A549 (cell line): ENCODE measurements around the gene SLC9A9. TPM values are rescaled to one million over a fixed set of nuclear protein-coding genes. Genes with fewer than 3 reads are reported as not detected.
"Not testable (repeated sequence)": the region's sequence is repeated elsewhere in the genome, so short reads cannot be mapped to it uniquely, and the experiment has no call there.

Source experiments
- ATAC-seq, 2 experiments: fragments of 200-7000 bp in 1 of 2; fragments of >200 bp in 1 of 2; cut with Nextera tagmentation in 1 of 2; cut with Tn5 transposase in 1 of 2; 3 replicates each; pipeline versions ENCODE4 v1.8.0 to v1.9.1; 2018 to 2020; ENCODE audit warnings: mild to moderate bottlenecking in 1 of 2, moderate library complexity in 1 of 2
- CTCF ChIA-PET: fragments of 300-600 bp; sonication (Branson Sonifier 250); formaldehyde crosslinking; extraction: SDS; loops from one replicate; lab custom pipeline; 2021; ENCODE audit warnings: antibody characterized with exemption, inconsistent platforms; lab: Yijun Ruan, JAX
- POLR2A ChIA-PET: fragments of 350-600 bp; formaldehyde crosslinking; extraction: SDS; loops from one replicate; lab custom pipeline; 2021; ENCODE audit warnings: antibody characterized with exemption, inconsistent platforms; lab: Yijun Ruan, JAX
- DNase-seq, 2 experiments: peaks; one replicate each; pipeline versions ENCODE4 v3.0.0 to v3.0.0-alpha.2; 2011 to 2016; ENCODE audit warnings: low read depth in 1 of 2, low spot score in 1 of 2
- FAIRE-seq: peaks from 2 replicates; lab custom pipeline; 2011; peaks lifted over from hg19 to GRCh38; lab: Jason Lieb, UNC
- H3K27ac ChIP-seq, 2 experiments: fragments of >200 bp; sonication (Bioruptor Twin); formaldehyde crosslinking; 3 replicates each; pipeline ENCODE4 v1.5.1; 2016 to 2017
- H3K4me1 ChIP-seq: fragments of >200 bp; sonication (Bioruptor Twin); formaldehyde crosslinking; 3 replicates; pipeline ENCODE4 v1.6.1; 2016
- H3K4me2 ChIP-seq: fragments of >200 bp; sonication (Bioruptor Twin); formaldehyde crosslinking; 3 replicates; pipeline ENCODE4 v1.6.1; 2016
- H3K4me3 ChIP-seq: fragments of >200 bp; sonication (Bioruptor Twin); formaldehyde crosslinking; 3 replicates; pipeline ENCODE4 v1.5.1; 2016
- H3K9me3 ChIP-seq: fragments of >200 bp; sonication (Bioruptor Twin); formaldehyde crosslinking; 3 replicates; pipeline ENCODE4 v1.6.1; 2016
- BHLHE40 ChIP-seq: IDR thresholded peaks from 2 replicates; pipeline ENCODE4 v1.6.1; 2012; ENCODE audit warnings: low read depth, low read length, inconsistent platforms
- CHD2 ChIP-seq: fragments of 150-350 bp; IDR thresholded peaks from 2 replicates; pipeline ENCODE4 v1.6.1; 2014; ENCODE audit warnings: low read length; ENCODE audit not compliant: partially characterized antibody
- CHD4 ChIP-seq: fragments of 200-600 bp; sonication (generic); IDR thresholded peaks from 2 replicates; pipeline ENCODE4 v1.6.1; 2016; ENCODE audit warnings: antibody characterized with exemption, mild to moderate bottlenecking, borderline replicate concordance
- EHF ChIP-seq: fragments of 250-450 bp; sonication (Bioruptor Pico); IDR thresholded peaks from 2 replicates; pipeline ENCODE4 v1.5.0; 2020; ENCODE audit warnings: mild to moderate bottlenecking
- ESRRA ChIP-seq: fragments of 150-350 bp; IDR thresholded peaks from 2 replicates; pipeline ENCODE4 v1.6.1; 2014; ENCODE audit warnings: mild to moderate bottlenecking, low read length, borderline replicate concordance
- FOSB ChIP-seq: fragments of 250-450 bp; sonication (Bioruptor Pico); IDR thresholded peaks from 2 replicates; pipeline ENCODE4 v1.5.0; 2020; ENCODE audit warnings: mild to moderate bottlenecking, moderate library complexity
- HEYL ChIP-seq: fragments of 250-450 bp; sonication (Bioruptor Pico); IDR thresholded peaks from 2 replicates; pipeline ENCODE4 v1.8.0; 2021; ENCODE audit warnings: mild to moderate bottlenecking, moderate library complexity
- HOXB13 ChIP-seq: fragments of 250-450 bp; sonication (Bioruptor Pico); IDR thresholded peaks from 2 replicates; pipeline ENCODE4 v1.5.0; 2020; ENCODE audit warnings: low read depth, mild to moderate bottlenecking, moderate library complexity
- KDM1A ChIP-seq: fragments of 200-600 bp; sonication (generic); IDR thresholded peaks from 2 replicates; pipeline ENCODE4 v1.6.1; 2016; ENCODE audit warnings: low read depth, mild to moderate bottlenecking
- MAFK ChIP-seq: fragments of 450-650 bp; IDR thresholded peaks from 2 replicates; pipeline ENCODE4 v1.6.1; 2014; ENCODE audit not compliant: partially characterized antibody
- NPAS2 ChIP-seq: fragments of 250-450 bp; sonication (Bioruptor Pico); IDR thresholded peaks from 2 replicates; pipeline ENCODE4 v1.8.0; 2022; ENCODE audit warnings: mild to moderate bottlenecking, moderate library complexity, borderline replicate concordance
- POLR2A ChIP-seq: IDR thresholded peaks from 2 replicates; pipeline ENCODE4 v1.6.1; 2012; ENCODE audit warnings: mild to moderate bottlenecking, low read length
- SREBF2 ChIP-seq: fragments of 450-650 bp; IDR thresholded peaks from 2 replicates; pipeline ENCODE4 v1.6.1; 2014; ENCODE audit warnings: mild to moderate bottlenecking, moderate library complexity
- TP53 ChIP-seq: fragments of 250-450 bp; sonication (Bioruptor Pico); IDR thresholded peaks from 2 replicates; pipeline ENCODE4 v1.5.0; 2021; ENCODE audit warnings: mild to moderate bottlenecking, moderate library complexity
- ZFP36 ChIP-seq: fragments of 450-650 bp; IDR thresholded peaks from 2 replicates; pipeline ENCODE4 v1.6.1; 2014; ENCODE audit warnings: borderline replicate concordance; ENCODE audit not compliant: partially characterized antibody
- WGBS: methylation state at CpG from one replicate; pipeline ENCODE4 v1.1.6; 2017; ENCODE audit errors: missing lambda C conversion rate; 5-methylcytosine and 5-hydroxymethylcytosine counted together
- polyA plus RNA-seq, 4 experiments: library from polyadenylated mRNA; depleted of rRNA in 3 of 4; stranded (reverse); fragments of >200 nt; fragmentation: RNase III in 1 of 4; extraction: RNeasy Plus Mini Kit Qiagen cat#74134 plus additional on column Dnase treatment in 1 of 4; gene quantifications; 2 replicates in 3 of 4; 3 replicates in 1 of 4; pipeline ENCODE4 v1.2.3, GENCODE V29; 2011 to 2017
- TF ChIP-seq, protein P1 (sequence below): fragments of 450-650 bp; IDR thresholded peaks from 2 replicates; pipeline ENCODE4 v1.6.1; 2014; ENCODE audit warnings: antibody characterized with exemption
- TF ChIP-seq, protein P2 (sequence below): fragments of >200 bp; sonication (Bioruptor Twin); formaldehyde crosslinking; IDR thresholded peaks from 3 replicates; pipeline ENCODE4 v1.6.1; 2016
- TF ChIP-seq, protein P3 (sequence below): IDR thresholded peaks from 2 replicates; pipeline ENCODE4 v1.6.1; 2012

SLC9A9 gene
- polyA plus RNA-seq, 2 of the 4 experiments (the other 2 are of a cell fraction) = 0.10 to 0.32 TPM

DNA sequence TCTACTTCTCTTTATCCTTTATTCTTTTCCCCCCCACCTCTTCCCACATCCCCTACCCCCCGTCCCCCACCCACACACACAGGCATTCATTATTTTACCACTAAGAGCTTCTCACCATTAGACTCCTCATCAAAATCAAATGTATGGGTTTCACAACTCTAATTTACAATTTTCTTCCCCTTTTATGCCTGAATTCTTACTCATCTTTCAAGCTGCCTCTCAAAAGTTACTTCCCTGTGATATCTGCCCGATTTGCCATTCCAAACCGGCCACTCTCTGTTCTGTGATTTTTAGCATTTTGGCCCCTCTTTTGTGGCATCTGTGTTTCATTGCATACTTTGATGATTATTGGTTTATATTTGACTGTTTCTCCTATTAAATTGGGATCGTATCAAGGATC lies 42.2 kb downstream of the SLC9A9 start:
- ChIA-PET CTCF (no interaction called here), POLR2A (no interaction called here)
- H3K9me3 ChIP-seq = no peaks in the 10 kb centered on the region
- H3K27ac ChIP-seq = no peak overlapping the region
- FAIRE-seq = no peak
- DNase-seq = no peak
- no peak for ATAC-seq
- 10% methylated on average over 4 of the region's 4 CpGs for WGBS
- H3K4me3 ChIP-seq = no peak overlapping the region
- TF ChIP-seq, protein P1, sequence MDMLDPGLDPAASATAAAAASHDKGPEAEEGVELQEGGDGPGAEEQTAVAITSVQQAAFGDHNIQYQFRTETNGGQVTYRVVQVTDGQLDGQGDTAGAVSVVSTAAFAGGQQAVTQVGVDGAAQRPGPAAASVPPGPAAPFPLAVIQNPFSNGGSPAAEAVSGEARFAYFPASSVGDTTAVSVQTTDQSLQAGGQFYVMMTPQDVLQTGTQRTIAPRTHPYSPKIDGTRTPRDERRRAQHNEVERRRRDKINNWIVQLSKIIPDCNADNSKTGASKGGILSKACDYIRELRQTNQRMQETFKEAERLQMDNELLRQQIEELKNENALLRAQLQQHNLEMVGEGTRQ = no peak
- TF ChIP-seq CHD4 (no peak), HEYL (CRISPR knock-in tag) (no peak), FOSB (CRISPR knock-in tag) (no peak), TP53 (CRISPR knock-in tag) (no peak), MAFK (no peak), ESRRA (no peak), KDM1A (no peak), NPAS2 (CRISPR knock-in tag) (no peak), BHLHE40 (no peak), SREBF2 (no peak), POLR2A (no peak), EHF (CRISPR knock-in tag) (no peak), ZFP36 (no peak), CHD2 (no peak), HOXB13 (no peak)
- TF ChIP-seq, protein P2, sequence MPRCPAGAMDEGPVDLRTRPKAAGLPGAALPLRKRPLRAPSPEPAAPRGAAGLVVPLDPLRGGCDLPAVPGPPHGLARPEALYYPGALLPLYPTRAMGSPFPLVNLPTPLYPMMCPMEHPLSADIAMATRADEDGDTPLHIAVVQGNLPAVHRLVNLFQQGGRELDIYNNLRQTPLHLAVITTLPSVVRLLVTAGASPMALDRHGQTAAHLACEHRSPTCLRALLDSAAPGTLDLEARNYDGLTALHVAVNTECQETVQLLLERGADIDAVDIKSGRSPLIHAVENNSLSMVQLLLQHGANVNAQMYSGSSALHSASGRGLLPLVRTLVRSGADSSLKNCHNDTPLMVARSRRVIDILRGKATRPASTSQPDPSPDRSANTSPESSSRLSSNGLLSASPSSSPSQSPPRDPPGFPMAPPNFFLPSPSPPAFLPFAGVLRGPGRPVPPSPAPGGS = no peak
- TF ChIP-seq, protein P3, sequence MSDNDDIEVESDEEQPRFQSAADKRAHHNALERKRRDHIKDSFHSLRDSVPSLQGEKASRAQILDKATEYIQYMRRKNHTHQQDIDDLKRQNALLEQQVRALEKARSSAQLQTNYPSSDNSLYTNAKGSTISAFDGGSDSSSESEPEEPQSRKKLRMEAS = no peak
- no peaks in the 10 kb centered on the region for H3K4me1 ChIP-seq
- H3K4me2 ChIP-seq = no peak overlapping the region

DNA sequence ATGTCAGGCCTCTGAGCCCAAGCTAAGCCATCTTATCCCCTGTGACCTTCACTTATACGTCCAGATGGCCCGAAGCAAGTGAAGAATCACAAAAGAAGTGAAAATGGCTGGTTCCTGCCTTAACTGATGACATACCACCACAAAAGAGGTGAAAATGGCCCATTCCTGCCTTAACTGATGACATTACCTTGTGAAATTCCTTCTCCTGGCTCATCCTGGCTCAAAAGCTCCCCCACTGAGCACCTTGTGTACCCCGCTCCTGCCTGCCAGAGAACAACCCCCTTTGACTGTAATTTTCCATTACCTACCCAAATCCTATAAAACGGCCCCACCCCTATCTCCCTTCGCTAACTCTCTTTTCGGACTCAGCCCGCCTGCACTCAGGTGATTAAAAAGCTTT lies 42.8 kb downstream of the SLC9A9 start:
- 52% methylated on average over 7 of the region's 7 CpGs for WGBS
- ATAC-seq, FAIRE-seq, H3K27ac ChIP-seq, H3K4me1 ChIP-seq, POLR2A ChIA-PET, CTCF ChIA-PET, H3K4me2 ChIP-seq, H3K9me3 ChIP-seq, DNase-seq, H3K4me3 ChIP-seq: not testable (repeated sequence)

DNA sequence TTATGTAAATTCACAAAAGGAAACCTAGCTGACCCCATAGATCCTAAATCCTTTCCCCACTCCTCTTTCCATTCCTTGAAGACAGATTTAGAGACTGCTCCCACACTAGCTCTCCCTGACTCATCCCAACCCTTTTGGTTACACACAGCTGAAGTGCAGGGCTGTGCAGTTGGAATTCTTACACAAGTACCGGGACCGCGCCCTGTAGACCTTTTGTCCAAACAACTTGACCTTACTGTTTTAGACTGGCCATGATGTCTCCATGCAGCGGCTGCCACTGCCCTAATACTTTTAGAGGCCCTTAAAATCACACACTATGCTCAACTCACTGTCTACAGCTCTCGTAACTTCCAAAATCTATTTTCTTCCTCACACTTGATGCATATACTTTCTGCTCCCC lies 47.2 kb downstream of the SLC9A9 start:
- H3K4me1 ChIP-seq, POLR2A ChIA-PET, H3K4me2 ChIP-seq, ATAC-seq, FAIRE-seq, H3K27ac ChIP-seq, CTCF ChIA-PET, H3K4me3 ChIP-seq, DNase-seq, H3K9me3 ChIP-seq: not testable (repeated sequence)
- WGBS = 70% methylated on average over 5 of the region's 5 CpGs

DNA sequence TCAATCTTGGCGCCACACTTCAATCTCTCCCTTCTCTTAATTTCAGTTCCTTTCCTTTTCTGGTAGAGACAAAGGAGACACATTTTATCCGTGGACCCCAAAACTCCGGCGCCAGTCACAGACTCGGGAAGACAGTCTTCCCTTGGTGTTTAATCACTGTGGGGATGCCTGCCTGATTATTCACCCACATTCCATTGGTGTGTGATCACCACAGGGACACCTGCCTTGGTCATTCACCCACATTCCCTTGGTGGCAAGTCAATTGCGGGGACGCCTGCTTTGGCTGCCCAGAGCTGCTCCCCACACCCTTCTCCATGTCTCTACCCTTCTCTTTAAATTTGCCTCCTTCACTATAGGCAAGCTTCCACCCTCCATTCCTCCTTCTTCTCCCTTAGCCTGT lies 50.1 kb downstream of the SLC9A9 start:
- FAIRE-seq, CTCF ChIA-PET, H3K9me3 ChIP-seq, H3K4me1 ChIP-seq, POLR2A ChIA-PET, DNase-seq, H3K4me3 ChIP-seq, H3K27ac ChIP-seq, H3K4me2 ChIP-seq, ATAC-seq: not testable (repeated sequence)
- WGBS = 11% methylated on average over 7 of the region's 7 CpGs
